Neural crest cell (in vitro differentiated cells): Measurements from ENCODE around the gene CADM4. TPM values are rescaled to one million over a fixed set of nuclear protein-coding genes. Genes with fewer than 3 reads are reported as not detected.
"Not testable (repeated sequence)": the region's sequence is repeated elsewhere in the genome, so short reads cannot be mapped to it uniquely, and the experiment has no call there.

ENCODE experiments used
- DNase-seq: peaks from one replicate; pipeline ENCODE4 v3.0.0; 2021; ENCODE audit warnings: low read depth, mixed read lengths, low spot score
- H3K27ac Mint-ChIP-seq: one replicate; pipeline ENCODE4 v1.8.0; 2021; ENCODE audit warnings: mild to moderate bottlenecking, mixed read lengths; ENCODE audit not compliant: unreplicated experiment
- H3K27me3 Mint-ChIP-seq: 2 replicates; pipeline ENCODE4 v1.8.0; 2021; ENCODE audit warnings: low read depth, mild to moderate bottlenecking, mixed read lengths
- H3K36me3 Mint-ChIP-seq: 2 replicates; pipeline ENCODE4 v1.8.0; 2021; ENCODE audit warnings: low read depth, mild to moderate bottlenecking, mixed read lengths
- H3K4me1 Mint-ChIP-seq: 2 replicates; pipeline ENCODE4 v1.8.0; 2021; ENCODE audit warnings: mixed read lengths
- H3K4me3 Mint-ChIP-seq: one replicate; pipeline ENCODE4 v1.8.0; 2021; ENCODE audit warnings: mild to moderate bottlenecking, mixed read lengths
- H3K9me3 Mint-ChIP-seq: 2 replicates; pipeline ENCODE4 v1.8.0; 2021; ENCODE audit warnings: mixed read lengths
- CTCF ChIP-seq: fragments of 200-600 bp; sonication (generic); conservative IDR thresholded peaks from 2 replicates; pipeline ENCODE4 v1.5.0; 2021; ENCODE audit warnings: antibody characterized with exemption, mild to moderate bottlenecking
- total RNA-seq: library from RNA; stranded (reverse); gene quantifications from 2 replicates; pipeline ENCODE4 v1.2.1, GENCODE V29; 2021

The CADM4 gene
- total RNA-seq, 1 donor from 2014 or later = 78.5 TPM

- peak; percentile 73 for TF ChIP-seq CTCF
- H3K4me3 Mint-ChIP-seq = no peak overlapping the region
- peak; percentile 67 for DNase-seq
- H3K9me3 Mint-ChIP-seq = no peaks in the 10 kb centered on the region
- H3K4me1 Mint-ChIP-seq = peaks cover 5% of the 10 kb centered on the region
- H3K36me3 Mint-ChIP-seq = peaks cover 31% of the 10 kb centered on the region
- H3K27me3 Mint-ChIP-seq = no peaks in the 10 kb centered on the region
- H3K27ac Mint-ChIP-seq = peak overlapping the region; percentile 50
Observed at GRCh38 chr19:43651758-43652545, 12.3 kb upstream of the CADM4 start.

- H3K27me3 Mint-ChIP-seq, H3K4me1 Mint-ChIP-seq, DNase-seq, H3K9me3 Mint-ChIP-seq, H3K4me3 Mint-ChIP-seq, H3K27ac Mint-ChIP-seq: not testable (repeated sequence)
- H3K36me3 Mint-ChIP-seq = peaks cover 28% of the 10 kb centered on the region
Observed at GRCh38 chr19:43650276-43650675, 10.6 kb upstream of the CADM4 start.

- no peak for TF ChIP-seq CTCF
- DNase-seq = no peak
- no peak overlapping the region for H3K4me3 Mint-ChIP-seq
- H3K4me1 Mint-ChIP-seq = peaks cover 5% of the 10 kb centered on the region
- H3K27me3 Mint-ChIP-seq = no peaks in the 10 kb centered on the region
- H3K27ac Mint-ChIP-seq = no peak overlapping the region
- H3K9me3 Mint-ChIP-seq = no peaks in the 10 kb centered on the region
- peaks cover 29% of the 10 kb centered on the region for H3K36me3 Mint-ChIP-seq
Observed at GRCh38 chr19:43649514-43649913, 9.9 kb upstream of the CADM4 start.

GRCh38 chr19:43648633-43649032 is 9.0 kb upstream of the CADM4 start:
- Mint-ChIP-seq H3K27me3 (no peaks in the 10 kb centered on the region), H3K27ac (no peak overlapping the region), H3K4me1 (peaks cover 5% of the 10 kb centered on the region), H3K36me3 (peaks cover 28% of the 10 kb centered on the region), H3K4me3 (no peak overlapping the region), H3K9me3 (no peaks in the 10 kb centered on the region)
- no peak for DNase-seq
- no peak for TF ChIP-seq CTCF

- peaks cover 4% of the 10 kb centered on the region for H3K27me3 Mint-ChIP-seq
- no peak for DNase-seq
- H3K4me1 Mint-ChIP-seq = peaks cover 8% of the 10 kb centered on the region
- H3K36me3 Mint-ChIP-seq = peaks cover 18% of the 10 kb centered on the region
- no peak for TF ChIP-seq CTCF
- no peak overlapping the region for H3K27ac Mint-ChIP-seq
- H3K4me3 Mint-ChIP-seq = no peak overlapping the region
- no peaks in the 10 kb centered on the region for H3K9me3 Mint-ChIP-seq
Observed at GRCh38 chr19:43644181-43644580, 4.5 kb upstream of the CADM4 start.

GRCh38 chr19:43643326-43643725 is 3.7 kb upstream of the CADM4 start:
- Mint-ChIP-seq H3K27ac (no peak overlapping the region), H3K27me3 (peaks cover 4% of the 10 kb centered on the region), H3K36me3 (peaks cover 15% of the 10 kb centered on the region), H3K9me3 (no peaks in the 10 kb centered on the region), H3K4me1 (peaks cover 16% of the 10 kb centered on the region), H3K4me3 (peak overlapping the region; percentile 68)
- TF ChIP-seq CTCF = no peak
- DNase-seq = no peak
